KMS-11 (cell line): ENCODE data around the gene MTA1.

Experiments
- H2AFZ ChIP-seq: fragments of 200-600 bp; sonication (generic); 2 replicates; pipeline ENCODE4 v1.6.1; 2016; ENCODE audit warnings: antibody characterized with exemption, mixed run types, low read depth
- H3K27ac ChIP-seq: fragments of 200-600 bp; sonication (generic); 2 replicates; pipeline ENCODE4 v1.6.1; 2016; ENCODE audit warnings: mild to moderate bottlenecking, mixed run types
- H3K27me3 ChIP-seq: fragments of 200-600 bp; sonication (generic); 2 replicates; pipeline ENCODE4 v1.6.1; 2017; ENCODE audit warnings: mild to moderate bottlenecking, low read depth, mixed run types, moderate library complexity; ENCODE audit not compliant: insufficient read depth
- H3K36me3 ChIP-seq: fragments of 200-600 bp; sonication (generic); 2 replicates; pipeline ENCODE4 v1.6.1; 2017; ENCODE audit warnings: mild to moderate bottlenecking, mixed run types; ENCODE audit not compliant: insufficient read depth
- H3K4me1 ChIP-seq: fragments of 200-600 bp; sonication (generic); 2 replicates; pipeline ENCODE4 v1.6.1; 2016; ENCODE audit warnings: mild to moderate bottlenecking, low read depth, mixed run types; ENCODE audit not compliant: poor library complexity, severe bottlenecking
- H3K4me2 ChIP-seq: fragments of 200-600 bp; sonication (generic); 2 replicates; pipeline ENCODE4 v1.7.0; 2016; ENCODE audit warnings: mild to moderate bottlenecking, mixed run types
- H3K4me3 ChIP-seq: fragments of 200-600 bp; sonication (generic); IDR thresholded peaks from 2 replicates; pipeline ENCODE4 v1.6.1; 2017; ENCODE audit warnings: low read depth, low read length, mixed read lengths; ENCODE audit not compliant: insufficient read depth
- H3K79me2 ChIP-seq: fragments of 200-600 bp; sonication (generic); 2 replicates; pipeline ENCODE4 v1.6.1; 2016; ENCODE audit warnings: low read depth, mixed run types; ENCODE audit not compliant: insufficient read depth
- H3K9ac ChIP-seq: fragments of 200-600 bp; sonication (generic); 2 replicates; pipeline ENCODE4 v1.6.1; 2016; ENCODE audit warnings: mild to moderate bottlenecking, mixed run types
- H4K20me1 ChIP-seq: fragments of 200-600 bp; sonication (generic); 2 replicates; pipeline ENCODE4 v1.6.1; 2016; ENCODE audit warnings: mild to moderate bottlenecking, mixed run types; ENCODE audit not compliant: insufficient read depth
- CTCF ChIP-seq: fragments of 200-600 bp; sonication (generic); conservative IDR thresholded peaks from 2 replicates; pipeline ENCODE4 v1.6.1; 2017; ENCODE audit warnings: low read depth, mild to moderate bottlenecking, antibody characterized with exemption, low read length, moderate library complexity, mixed read lengths

Gene MTA1

GRCh38 chr14:105442125-105442524, 22.5 kb downstream of the MTA1 start:
- no peak overlapping the region for H3K4me2 ChIP-seq
- TF ChIP-seq CTCF = no peak
- peaks cover 8% of the 10 kb centered on the region; the same call in 1 of the 2 replicates for H3K79me2 ChIP-seq
- no peaks in the 10 kb centered on the region for H3K27me3 ChIP-seq
- no peaks in the 10 kb centered on the region for H3K36me3 ChIP-seq
- H3K27ac ChIP-seq = no peak overlapping the region
- H3K4me3 ChIP-seq = no peak overlapping the region
- H3K9ac ChIP-seq = no peak overlapping the region
- H3K4me1 ChIP-seq = no peaks in the 10 kb centered on the region
- H4K20me1 ChIP-seq = no peaks in the 10 kb centered on the region
- no peak overlapping the region for H2AFZ ChIP-seq

- Histone ChIP-seq H4K20me1 (no peaks in the 10 kb centered on the region), H3K4me1 (no peaks in the 10 kb centered on the region), H3K4me2 (no peak overlapping the region), H3K27ac (no peak overlapping the region), H3K79me2 (0 out of 2 replicates have a peak, but pooled peaks cover under 1% of the 10 kb centered on the region), H3K4me3 (no peak overlapping the region), H3K27me3 (no peaks in the 10 kb centered on the region), H3K36me3 (no peaks in the 10 kb centered on the region), H3K9ac (no peak overlapping the region), H2AFZ (no peak overlapping the region)
- no peak for TF ChIP-seq CTCF
Observed at GRCh38 chr14:105442834-105443233, 23.2 kb downstream of the MTA1 start.

- Histone ChIP-seq H3K4me3 (no peak overlapping the region), H3K4me1 (peaks cover 6% of the 10 kb centered on the region), H2AFZ (no peak overlapping the region), H3K9ac (no peak overlapping the region), H3K27ac (no peak overlapping the region), H3K4me2 (no peak overlapping the region), H3K27me3 (no peaks in the 10 kb centered on the region), H3K79me2 (no peaks in the 10 kb centered on the region), H4K20me1 (no peaks in the 10 kb centered on the region), H3K36me3 (no peaks in the 10 kb centered on the region)
- TF ChIP-seq CTCF = no peak
Observed at GRCh38 chr14:105444859-105445258, 25.2 kb downstream of the MTA1 start.

- no peak overlapping the region for H3K4me2 ChIP-seq
- no peaks in the 10 kb centered on the region for H3K79me2 ChIP-seq
- H3K27ac ChIP-seq = no peak overlapping the region
- H3K36me3 ChIP-seq = no peaks in the 10 kb centered on the region
- H4K20me1 ChIP-seq = no peaks in the 10 kb centered on the region
- H3K27me3 ChIP-seq = no peaks in the 10 kb centered on the region
- H3K9ac ChIP-seq = no peak overlapping the region
- no peak for TF ChIP-seq CTCF
- H3K4me1 ChIP-seq = peaks cover 6% of the 10 kb centered on the region
- H2AFZ ChIP-seq = no peak overlapping the region
- no peak overlapping the region for H3K4me3 ChIP-seq
Observed at GRCh38 chr14:105445290-105445689, 25.7 kb downstream of the MTA1 start.
